Amygdala (tissue), 56 donors: ENCODE data around the gene CDK9.
"Not testable (repeated sequence)": the region's sequence is repeated elsewhere in the genome, so short reads cannot be mapped to it uniquely, and the experiment has no call there.

Source experiments
- DNase-seq, 56 donors: peaks; one replicate each; lab custom pipeline; 2025; lab: John Stamatoyannopoulos, UW

Gene CDK9

DNA sequence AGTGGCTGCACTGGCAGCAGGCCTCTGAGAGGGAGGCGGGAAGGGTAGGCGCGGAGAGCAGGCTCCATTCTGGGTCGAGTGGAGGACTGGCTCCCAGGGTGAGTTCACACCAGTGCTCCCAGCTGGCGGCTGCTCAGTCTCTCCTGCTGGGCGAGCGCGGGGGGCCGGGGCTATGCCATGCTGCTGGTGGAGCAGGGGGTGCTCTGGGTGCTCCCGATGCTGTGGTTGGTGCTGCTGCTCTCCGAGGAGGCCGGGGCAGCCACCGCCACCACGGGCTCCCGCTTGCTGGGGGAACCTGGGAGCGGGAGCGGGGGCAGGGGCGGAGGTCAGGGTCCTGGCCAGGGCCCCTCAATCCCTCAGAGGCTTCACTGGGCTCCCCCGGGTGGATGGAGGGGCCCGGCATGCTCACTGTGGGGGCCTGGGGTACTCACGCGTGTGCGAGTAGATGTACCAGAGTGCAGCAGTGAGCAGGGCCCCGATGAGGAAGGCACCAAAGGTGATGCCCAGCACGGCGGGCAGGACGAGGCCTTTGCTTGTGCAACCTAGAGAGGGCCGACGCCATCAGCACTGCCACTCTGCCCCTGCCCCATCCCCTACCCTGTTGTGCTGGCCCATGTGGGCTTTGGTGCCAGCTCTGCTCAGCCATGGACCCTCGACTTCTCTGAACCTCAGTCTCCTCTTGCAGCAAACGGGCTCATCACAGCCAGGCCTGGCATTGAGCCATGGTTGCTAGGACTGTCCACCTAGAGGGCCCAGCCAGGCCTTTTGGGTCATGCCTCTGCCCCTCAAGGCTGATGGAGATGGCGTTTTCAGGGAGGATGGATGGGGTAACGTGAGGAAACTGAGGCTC is 29.9 kb downstream of the CDK9 start:
- no peak for DNase-seq

DNA sequence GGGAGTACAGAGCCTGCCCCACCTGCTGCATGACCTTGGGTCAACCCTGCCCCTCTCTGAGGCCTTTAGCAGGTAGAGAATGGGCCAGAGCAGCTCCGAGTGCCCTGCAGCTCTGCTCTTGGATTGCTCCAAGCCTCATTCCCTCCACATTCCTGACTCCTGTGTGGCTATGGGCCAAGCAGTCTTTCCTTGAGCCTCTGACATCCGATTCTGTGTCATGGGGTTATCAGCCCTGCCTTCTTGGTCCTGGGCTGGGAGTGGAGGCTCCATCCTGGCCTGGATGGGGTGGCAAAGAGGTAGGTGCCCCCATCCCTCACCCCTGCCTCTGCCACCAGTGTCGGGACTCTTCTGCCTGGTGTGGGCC is 30.5 kb downstream of the CDK9 start:
- DNase-seq = no peak

DNA sequence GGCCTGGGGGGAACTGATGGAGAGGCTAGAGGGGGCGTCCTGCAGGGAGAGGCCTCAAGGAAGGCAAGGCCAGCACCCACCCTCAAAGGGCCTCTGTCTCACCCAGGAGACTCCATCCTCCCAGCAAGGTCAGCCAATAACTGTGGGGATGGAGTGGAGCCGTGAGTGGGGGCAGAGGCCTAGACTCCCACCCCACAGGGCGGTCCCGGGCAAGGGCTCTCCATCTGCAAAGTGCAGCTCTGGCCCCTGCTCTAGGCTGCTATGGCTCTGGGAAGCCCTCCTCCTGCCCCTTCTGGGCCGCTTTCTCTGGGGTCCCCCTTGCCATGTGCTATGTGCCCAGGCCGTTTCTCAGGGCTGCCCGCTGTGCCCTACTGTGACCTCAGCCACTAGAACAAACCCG is 30.9 kb downstream of the CDK9 start:
- no peak for DNase-seq

DNA sequence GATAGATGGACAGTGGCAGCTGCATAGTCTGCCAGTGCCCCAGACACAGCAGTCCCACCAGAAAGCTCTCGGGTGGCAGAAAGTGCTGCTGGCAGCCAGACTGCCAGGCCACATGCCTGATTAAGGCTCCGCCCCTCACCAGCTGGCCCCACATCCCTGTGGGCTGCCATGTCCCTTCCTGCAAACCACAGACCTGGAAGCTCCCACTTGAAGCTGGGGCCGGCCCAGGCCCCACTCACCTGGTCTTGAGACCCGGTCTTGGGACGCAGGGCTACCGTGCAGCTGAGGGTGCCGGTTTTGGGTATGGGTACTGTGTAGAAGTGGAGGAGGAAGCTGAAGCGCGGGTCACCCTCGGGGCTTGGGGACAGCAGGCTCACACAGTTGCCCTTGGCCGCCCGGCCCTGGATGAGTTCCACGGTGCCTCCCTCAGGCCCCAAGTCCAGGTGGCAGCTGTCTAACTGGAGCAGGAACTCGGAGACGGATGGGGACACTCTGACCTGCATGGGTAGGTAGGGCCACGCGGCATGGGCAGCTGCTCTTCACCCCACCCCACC is 32.1 kb downstream of the CDK9 start:
- DNase-seq = no peak

DNA sequence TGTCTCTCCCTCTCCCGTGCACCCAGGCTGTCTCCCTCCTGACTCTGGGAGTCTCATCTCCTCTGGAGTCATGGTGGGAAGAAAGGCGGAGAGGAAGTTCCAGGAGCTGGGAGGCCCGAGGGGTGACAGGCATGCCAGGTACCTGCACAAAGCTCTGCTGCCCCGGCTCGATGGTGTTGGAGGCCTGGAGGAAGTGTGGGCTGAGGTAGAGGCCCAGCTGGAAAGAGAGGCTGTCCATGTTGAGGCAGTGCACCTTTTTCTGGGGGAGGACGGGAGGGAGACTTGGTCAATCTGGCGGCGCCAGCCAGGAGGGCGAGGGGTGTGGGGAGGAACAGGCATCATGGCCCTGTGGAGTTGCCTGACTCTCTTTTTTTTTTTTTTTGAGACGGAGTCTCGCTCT is 32.7 kb downstream of the CDK9 start:
- DNase-seq = no peak

DNA sequence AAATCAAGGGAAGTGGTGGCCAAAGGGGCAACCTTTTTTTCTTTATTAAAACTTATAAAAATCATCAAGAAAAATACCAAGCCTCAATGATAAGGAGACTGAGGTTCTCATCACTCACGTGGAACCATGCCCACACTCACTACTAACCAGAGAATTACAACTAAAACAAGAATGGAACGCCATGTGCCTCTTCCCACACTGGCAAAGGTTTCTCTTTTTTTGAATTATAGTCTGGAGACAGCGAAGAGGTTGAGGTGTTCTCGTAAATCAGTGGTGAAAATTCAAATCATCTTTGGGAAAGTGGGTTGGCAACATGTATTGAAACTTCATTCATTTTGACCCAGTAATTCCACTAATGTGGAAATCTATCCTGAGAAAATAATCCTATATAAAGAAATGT is 36.3 kb downstream of the CDK9 start:
- DNase-seq = no peak

DNA sequence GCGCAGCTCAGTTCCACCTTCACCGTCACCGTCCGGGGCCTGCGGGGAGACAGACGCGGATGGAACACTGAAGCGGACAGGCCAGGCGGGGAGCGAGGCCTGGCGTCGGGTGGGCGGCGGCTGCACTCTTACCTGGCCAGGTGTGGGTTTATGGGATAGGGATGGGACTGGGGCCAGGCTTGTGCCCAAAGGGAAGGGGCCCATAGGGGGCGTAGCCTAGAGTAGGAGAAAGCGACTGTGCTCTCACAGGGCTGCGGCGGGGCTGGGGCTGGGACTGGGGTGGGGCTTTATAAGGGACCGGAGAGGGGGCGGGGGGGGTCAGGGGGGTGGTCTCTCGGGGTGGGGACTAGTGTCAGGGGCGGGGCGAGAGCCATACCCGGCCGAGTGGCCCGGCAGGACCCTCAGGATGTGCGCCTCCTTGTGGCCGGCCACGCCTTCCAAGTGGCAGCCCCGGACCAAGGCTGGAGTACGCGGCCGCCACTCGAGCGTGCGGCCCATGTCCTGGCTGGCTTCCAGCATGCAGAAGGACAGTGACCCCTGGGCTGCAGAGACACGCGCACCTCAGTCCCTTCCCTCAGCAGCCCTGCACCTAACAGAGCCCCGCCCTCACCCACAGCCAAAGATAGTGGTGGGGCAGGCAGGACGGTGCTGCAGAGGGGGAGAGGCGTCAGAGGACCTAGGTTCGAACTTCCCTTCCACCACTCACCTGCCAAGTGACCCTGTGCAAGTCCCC is 39.7 kb downstream of the CDK9 start:
- peak in 6 of 56 donors; percentile 8 to 69 (median 22) for DNase-seq

DNA sequence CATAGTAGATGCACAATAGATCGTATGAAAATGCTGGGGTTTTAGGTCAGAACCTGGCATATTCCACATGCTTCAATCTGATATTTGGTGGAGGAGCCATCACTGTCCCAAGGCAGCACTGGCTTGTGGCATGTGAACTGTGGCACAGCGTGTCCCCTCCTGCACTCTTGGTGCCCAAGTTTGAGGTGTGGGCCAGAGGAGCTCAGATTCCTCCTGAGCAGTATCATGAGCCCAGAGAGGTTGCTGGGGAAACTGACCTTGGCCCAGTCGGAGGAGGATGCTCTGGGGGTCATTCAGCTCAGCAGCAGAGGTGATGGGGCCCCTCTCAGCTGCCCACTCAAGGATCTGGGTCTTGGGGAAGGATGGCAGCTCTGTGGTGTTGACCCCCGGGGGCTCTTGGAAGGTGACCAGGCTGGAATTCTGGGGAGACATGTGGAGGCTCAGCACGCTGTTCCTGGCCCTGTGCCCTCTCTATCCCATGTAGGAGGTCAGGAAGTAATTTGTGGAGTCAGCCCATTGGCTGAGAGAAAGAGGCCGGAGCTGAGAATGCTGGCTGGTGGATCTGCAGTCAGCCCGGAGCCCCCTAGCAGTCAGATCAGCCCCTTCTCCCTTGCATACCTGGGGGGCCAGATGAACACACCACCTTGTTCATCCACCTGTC is 40.5 kb downstream of the CDK9 start:
- no peak for DNase-seq

DNA sequence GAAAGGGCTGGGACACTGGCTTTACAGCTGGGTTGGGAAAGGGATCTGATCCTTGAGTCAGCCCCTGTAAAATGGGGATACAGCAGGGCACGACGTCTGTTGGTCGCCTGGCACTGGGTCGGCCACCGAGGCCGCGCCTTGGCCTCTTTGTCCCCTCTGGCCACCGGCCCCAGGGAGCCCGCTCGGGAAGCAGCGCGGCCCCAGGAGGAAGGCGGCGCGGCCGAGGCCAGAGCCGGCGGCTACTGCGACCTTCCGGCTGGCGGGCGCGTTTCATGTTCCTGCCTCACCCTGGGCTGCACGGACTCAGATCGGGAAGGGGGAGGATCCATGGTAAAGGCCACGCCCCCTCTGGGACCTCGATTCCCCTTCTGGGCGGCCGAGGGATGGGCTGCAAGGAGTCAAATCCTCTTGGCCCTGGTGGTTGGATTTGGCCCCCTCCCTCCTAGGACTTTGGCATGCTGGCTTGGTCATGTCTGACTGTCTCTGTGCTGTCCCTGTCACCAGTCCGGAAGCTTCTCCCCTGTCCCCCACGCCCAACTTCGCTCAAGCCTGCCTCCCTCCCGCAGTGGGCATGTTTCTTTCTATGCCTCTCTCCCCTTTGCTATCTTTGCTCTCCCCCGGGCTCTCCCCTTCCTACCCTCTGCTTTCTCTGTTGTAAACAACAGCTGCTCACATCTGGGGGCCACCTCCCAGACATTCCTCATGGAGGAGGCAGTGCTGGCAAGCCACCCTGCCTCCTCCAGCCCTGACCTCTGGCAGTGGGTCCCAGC is 42.6 kb downstream of the CDK9 start:
- DNase-seq = peak in 15 of 56 donors; percentile 6 to 60 (median 22)

DNA sequence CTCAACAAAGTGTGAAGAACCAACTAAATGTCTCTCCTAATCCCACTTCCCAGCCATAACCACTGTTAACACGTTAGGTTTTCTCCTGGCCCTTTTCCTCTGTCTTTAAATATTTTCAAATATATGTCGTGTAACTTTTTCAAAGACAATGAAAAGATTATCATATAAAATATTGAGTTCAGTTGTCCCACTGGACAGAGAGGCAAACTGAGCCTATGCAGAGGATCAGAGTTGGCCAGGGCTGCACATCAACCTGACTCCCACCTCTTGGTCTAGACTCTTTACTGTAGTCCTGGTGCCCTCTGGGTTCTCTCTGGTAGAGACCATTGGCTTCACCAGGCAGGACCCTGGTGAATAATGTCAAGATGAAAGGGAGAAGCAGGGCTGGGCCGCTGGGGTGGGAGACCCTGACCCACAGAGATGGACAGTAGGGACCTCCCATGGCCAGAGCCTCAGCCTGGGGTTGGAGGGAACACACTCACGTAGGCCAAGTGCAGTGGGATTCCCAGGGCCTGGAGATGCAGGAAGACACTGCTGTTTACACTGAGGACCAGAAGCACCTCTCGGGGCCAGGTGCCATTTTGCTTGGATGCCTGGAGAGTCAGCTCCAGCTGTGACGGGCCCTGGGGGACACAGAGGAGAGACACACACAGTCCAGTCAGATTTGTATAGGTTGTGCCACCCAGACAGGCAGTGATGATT is 43.5 kb downstream of the CDK9 start:
- no peak for DNase-seq

DNA sequence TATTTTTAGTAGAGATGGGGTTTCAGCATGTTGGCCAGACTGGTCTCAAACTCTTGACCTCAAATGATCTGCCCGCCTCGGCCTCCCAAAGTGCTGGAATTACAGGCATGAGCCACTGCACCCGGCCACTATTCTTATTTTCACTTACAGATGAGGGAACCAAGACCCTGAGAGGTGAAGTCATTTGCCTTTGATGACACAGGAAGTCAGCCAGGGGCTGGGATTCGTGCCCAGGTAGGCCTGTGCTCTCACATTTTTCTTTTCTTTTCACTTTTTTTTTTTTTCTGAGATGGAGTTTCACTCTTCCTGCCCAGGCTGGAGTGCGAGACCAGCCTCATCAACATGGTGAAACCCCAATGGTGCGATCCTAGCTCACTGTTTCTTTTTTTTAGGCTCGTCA is 46.4 kb downstream of the CDK9 start:
- DNase-seq = no peak

DNA sequence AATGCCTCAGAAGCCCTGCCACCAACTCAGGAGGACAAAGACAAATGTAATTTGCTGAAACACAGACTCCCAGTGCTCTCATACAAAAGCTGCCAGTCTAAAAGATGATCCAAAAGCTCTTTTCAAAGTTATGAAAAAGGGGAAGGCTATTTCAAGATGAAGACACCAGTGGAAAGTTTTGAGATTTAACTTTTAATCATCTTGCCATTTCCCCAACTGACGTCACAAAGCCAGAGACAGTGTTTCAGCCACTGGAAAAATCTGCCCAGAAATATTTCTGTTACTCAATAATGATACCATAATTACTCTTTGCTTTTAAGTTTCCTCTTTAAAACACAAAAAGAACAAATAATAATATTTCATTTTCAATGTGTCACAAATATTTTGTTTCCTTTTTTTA is 47.7 kb downstream of the CDK9 start:
- no peak for DNase-seq

DNA sequence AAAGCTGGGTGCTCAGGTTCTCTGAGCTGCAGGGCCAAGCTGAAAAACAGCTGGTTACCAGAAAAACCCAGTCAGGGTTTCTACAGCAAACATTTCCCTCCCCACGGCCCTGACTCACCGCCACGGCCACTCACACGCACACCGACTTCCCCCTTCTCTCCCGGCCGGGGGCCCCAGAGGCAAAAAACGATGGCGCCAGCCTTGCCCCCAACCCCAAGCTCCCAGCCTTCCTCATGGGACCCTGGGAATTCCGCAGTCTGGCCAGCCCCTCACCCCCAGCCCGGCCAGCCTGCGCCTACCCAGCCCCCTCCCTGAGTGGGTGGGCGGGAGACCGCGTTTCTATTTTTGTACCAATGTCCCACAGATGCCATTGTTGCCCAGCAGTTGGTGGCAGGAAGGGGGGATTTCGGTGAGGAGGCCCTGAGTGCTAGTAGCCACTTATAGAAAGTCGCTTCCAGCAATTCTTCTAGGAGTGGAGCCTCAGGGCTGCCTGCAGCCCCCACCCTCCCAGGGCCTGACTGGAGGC is 50.2 kb downstream of the CDK9 start:
- DNase-seq = peak in 1 of 56 donors; percentile 8

DNA sequence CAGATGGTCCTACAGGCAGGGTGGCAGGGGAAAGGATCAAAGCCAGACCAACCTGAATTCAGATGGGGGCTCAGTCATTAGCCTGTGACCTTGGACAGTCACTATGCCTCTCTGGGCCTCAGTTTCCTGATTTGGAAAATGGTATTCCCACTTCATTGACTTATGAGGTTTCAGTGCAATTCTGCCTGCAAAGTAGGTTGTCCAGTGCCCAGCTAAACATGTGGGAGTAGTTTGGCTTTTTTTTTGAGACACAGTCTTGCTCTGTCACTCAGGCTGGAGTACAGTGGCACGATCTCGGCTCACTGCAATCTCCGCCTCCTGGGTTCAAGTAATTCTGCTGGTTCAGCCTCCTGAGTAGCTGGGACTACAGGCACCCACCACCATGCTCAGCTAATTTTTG is 50.7 kb downstream of the CDK9 start:
- not testable (repeated sequence) for DNase-seq

DNA sequence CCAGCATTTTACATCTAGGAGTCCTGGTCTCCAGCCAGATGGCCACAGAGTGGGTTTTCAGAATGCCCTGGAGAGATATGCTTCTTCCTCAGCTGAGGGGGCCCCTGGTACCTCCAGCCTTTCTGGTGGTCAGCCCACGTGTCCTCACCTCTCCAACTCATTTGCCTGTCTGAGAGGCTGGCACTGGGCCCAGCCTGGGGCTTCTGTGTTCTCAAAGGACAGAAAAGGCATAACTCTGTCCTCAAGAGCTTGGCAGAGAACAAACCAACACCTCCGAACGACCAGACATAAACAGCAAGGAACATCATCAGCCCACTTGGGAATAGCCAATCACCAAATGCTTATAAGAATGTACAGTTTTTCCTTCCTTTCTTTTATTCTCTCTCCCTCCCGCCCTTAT is 51.5 kb downstream of the CDK9 start:
- no peak for DNase-seq

DNA sequence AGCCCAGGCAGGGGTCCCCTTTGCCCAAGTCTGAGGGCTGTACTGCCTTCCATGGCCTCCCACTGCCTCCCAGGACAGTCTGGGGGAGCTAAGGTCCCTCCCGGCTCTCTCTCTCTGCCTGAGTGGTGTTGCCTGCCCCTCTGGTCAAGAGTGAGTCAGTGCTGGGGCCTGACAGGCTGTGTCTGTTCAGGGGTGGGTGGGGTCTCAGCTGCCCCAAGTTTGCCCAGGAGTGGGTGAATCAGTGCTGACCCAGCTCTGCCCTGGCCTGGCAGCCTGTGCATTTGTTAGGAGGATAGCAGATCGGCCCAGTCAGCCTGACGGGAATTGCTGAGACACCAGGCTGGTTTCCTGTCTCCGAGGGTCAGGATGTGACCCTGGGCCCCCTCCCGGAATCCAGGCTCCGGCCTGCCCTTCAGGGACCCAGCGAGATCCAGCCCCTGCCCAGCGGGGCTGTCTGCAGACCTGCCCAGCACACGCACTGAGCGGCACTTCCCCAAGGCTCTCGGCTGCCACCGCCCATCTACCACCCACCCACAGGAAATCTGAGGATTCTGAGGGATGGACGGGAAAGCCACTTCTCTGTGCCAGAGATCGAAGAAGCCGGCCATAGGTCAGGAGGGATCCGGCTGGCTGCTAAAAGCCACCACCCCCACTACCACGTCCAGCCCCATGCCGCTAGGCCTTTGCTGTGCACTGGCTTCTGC is 52.7 kb downstream of the CDK9 start:
- DNase-seq = peak in 1 of 56 donors; percentile 16
